ENCODE data around the gene PFKL. TPM values are rescaled to one million over a fixed set of nuclear protein-coding genes. Genes with fewer than 3 reads are reported as not detected.
A peak's percentile ranks its signal among the peaks of the same experiment; 100 is the strongest.
"Not testable (repeated sequence)": the region's sequence is repeated elsewhere in the genome, so short reads cannot be mapped to it uniquely, and the experiment has no call there.

Gene PFKL
- total and polyA plus RNA-seq, 5 donors from 2014 or later = 125 to 204 (median 174) TPM

GRCh38 chr21:44342981-44343380 is 43.1 kb downstream of the PFKL start:
- H3K36me3 Mint-ChIP-seq; ATAC-seq (ENCODE audit: low read depth in 2 of 2); DNase-seq; H3K9me3 ChIP-seq (ENCODE audit: control insufficient read depth in 2 of 2, low read length in 2 of 2); H3K27me3 ChIP-seq (ENCODE audit: control insufficient read depth, insufficient read depth, low read length); H3K9me3 Mint-ChIP-seq; H3K4me3 ChIP-seq (ENCODE audit: low read depth, low read length); H3K36me3 ChIP-seq (ENCODE audit: control insufficient read depth, insufficient read depth, low read length); H3K27ac Mint-ChIP-seq; H3K27ac ChIP-seq (ENCODE audit: insufficient read depth, low read length, poor library complexity, severe bottlenecking): not testable (repeated sequence)
- peak overlapping the region in 1 of 4 donors; percentile 47 for H3K4me3 Mint-ChIP-seq
- peaks cover 1 to 20% (median 15%) of the 10 kb centered on the region in 4 donors for H3K4me1 Mint-ChIP-seq
- peaks cover 21% of the 10 kb centered on the region for H3K27me3 Mint-ChIP-seq
- peaks cover 14% of the 10 kb centered on the region for H3K4me1 ChIP-seq (ENCODE audit: control insufficient read depth, insufficient read depth, low read length, poor library complexity, severe bottlenecking)

GRCh38 chr21:44344541-44345183 is 44.8 kb downstream of the PFKL start:
- no peaks in the 10 kb centered on the region for H3K36me3 ChIP-seq (ENCODE audit: control insufficient read depth, insufficient read depth, low read length)
- H3K27ac ChIP-seq (ENCODE audit: insufficient read depth, low read length, poor library complexity, severe bottlenecking) = no peak overlapping the region
- Mint-ChIP-seq H3K4me3 (no peak overlapping the region), H3K27ac (no peak overlapping the region), H3K9me3 (no peaks in the 10 kb centered on the region), H3K4me1 (peaks cover 0 to 13% (median 10%) of the 10 kb centered on the region in 4 donors), H3K36me3 (no peaks in the 10 kb centered on the region), H3K27me3 (peaks cover 11% of the 10 kb centered on the region)
- no peaks in the 10 kb centered on the region for H3K27me3 ChIP-seq (ENCODE audit: control insufficient read depth, insufficient read depth, low read length)
- DNase-seq = no peak
- no peak for ATAC-seq (ENCODE audit: low read depth in 2 of 2)
- H3K4me3 ChIP-seq (ENCODE audit: low read depth, low read length) = no peak overlapping the region
- H3K4me1 ChIP-seq (ENCODE audit: control insufficient read depth, insufficient read depth, low read length, poor library complexity, severe bottlenecking) = peaks cover 6% of the 10 kb centered on the region
- H3K9me3 ChIP-seq (ENCODE audit: control insufficient read depth in 2 of 2, low read length in 2 of 2) = no peaks in the 10 kb centered on the region

DNA sequence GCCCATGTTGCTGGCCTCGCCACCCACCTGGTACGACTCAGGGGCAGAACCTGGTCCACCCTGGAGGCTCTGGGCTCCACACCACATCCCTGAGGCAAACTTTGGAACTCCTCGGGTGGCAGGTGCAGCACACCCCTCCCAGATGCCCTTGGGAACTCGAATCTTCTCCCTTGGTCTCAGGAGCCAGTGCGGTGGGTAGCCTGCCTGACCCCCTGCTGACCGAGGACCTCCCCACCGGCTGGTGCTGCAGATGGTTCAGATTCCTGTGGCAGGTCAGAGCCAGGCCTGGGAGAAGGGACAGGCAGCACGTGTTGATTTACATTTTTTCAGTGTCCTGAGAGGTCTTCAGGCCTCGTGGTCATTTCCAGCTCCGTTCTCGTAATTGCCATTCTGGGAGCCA is 45.6 kb downstream of the PFKL start:
- no peaks in the 10 kb centered on the region for H3K36me3 Mint-ChIP-seq
- ATAC-seq (ENCODE audit: low read depth in 2 of 2) = no peak
- H3K36me3 ChIP-seq (ENCODE audit: control insufficient read depth, insufficient read depth, low read length) = no peaks in the 10 kb centered on the region
- H3K4me1 Mint-ChIP-seq = peaks cover 0 to 5% (median 3%) of the 10 kb centered on the region in 4 donors
- H3K27ac ChIP-seq (ENCODE audit: insufficient read depth, low read length, poor library complexity, severe bottlenecking) = no peak overlapping the region
- no peaks in the 10 kb centered on the region for H3K27me3 ChIP-seq (ENCODE audit: control insufficient read depth, insufficient read depth, low read length)
- no peak overlapping the region for H3K4me3 ChIP-seq (ENCODE audit: low read depth, low read length)
- H3K9me3 Mint-ChIP-seq = no peaks in the 10 kb centered on the region
- H3K9me3 ChIP-seq (ENCODE audit: control insufficient read depth in 2 of 2, low read length in 2 of 2) = no peaks in the 10 kb centered on the region
- no peak overlapping the region for H3K27ac Mint-ChIP-seq
- H3K27me3 Mint-ChIP-seq = peaks cover 9% of the 10 kb centered on the region
- H3K4me3 Mint-ChIP-seq = no peak overlapping the region
- no peak for DNase-seq
- H3K4me1 ChIP-seq (ENCODE audit: control insufficient read depth, insufficient read depth, low read length, poor library complexity, severe bottlenecking) = no peaks in the 10 kb centered on the region

DNA sequence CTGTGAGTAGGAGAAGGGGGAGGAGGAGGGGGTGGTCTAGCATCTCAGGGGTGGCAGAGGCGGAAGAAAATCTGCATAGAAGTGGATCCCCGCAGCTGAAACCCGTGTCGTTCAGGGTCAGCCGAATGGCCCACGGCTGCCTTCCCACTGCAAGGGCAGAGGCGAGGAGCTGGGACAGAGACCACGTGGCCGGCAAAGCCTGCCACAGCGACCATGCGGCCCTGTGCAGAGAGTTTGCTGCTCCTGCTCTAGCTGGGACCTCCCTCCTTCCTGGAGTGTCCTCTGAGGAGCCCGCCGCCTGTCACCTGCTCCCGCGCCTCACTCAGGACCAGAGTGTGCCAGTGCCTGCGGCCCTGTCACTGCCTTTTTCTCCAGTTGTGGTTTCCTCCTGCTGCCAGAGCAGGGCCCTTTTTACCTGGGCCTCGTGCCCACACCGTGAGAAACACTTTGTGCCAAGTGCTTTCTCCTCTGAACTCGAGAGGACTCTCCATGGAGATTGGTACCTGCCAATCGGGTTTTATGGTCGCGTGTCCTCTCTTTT is 48.1 kb downstream of the PFKL start:
- Mint-ChIP-seq H3K4me3 (no peak overlapping the region), H3K27me3 (peaks cover 9% of the 10 kb centered on the region), H3K36me3 (no peaks in the 10 kb centered on the region), H3K27ac (no peak overlapping the region), H3K4me1 (peaks cover 0 to 12% (median under 1%) of the 10 kb centered on the region in 4 donors), H3K9me3 (peaks cover 0 to 2% (median 0%) of the 10 kb centered on the region in 7 donors)
- Histone ChIP-seq H3K36me3 (ENCODE audit: control insufficient read depth, insufficient read depth, low read length) (no peaks in the 10 kb centered on the region), H3K4me1 (ENCODE audit: control insufficient read depth, insufficient read depth, low read length, poor library complexity, severe bottlenecking) (peaks cover 4% of the 10 kb centered on the region), H3K4me3 (ENCODE audit: low read depth, low read length) (no peak overlapping the region), H3K9me3 (ENCODE audit: control insufficient read depth in 2 of 2, low read length in 2 of 2) (no peaks in the 10 kb centered on the region), H3K27me3 (ENCODE audit: control insufficient read depth, insufficient read depth, low read length) (no peaks in the 10 kb centered on the region), H3K27ac (ENCODE audit: insufficient read depth, low read length, poor library complexity, severe bottlenecking) (no peak overlapping the region)
- ATAC-seq (ENCODE audit: low read depth in 2 of 2) = no peak
- DNase-seq = no peak

DNA sequence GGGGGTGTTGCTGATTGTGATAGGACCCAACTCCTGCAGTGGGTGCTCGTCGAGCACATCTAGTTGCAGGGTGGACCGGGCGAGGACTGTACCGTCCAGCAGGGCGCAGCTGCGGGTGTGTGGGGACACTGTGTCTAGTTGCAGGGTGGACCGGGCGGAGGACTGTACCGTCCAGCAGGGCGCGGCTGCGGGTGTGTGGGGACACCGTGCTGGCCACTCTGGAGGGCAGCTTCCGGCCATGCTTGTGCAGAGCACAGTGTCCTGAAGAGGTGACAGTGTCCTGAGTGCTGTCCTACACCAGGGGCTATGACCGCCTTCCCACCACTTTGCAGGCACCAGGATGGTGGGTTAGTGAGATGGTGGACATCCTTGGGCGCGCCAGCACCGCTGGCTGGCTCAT is 49.0 kb downstream of the PFKL start:
- H3K36me3 ChIP-seq (ENCODE audit: control insufficient read depth, insufficient read depth, low read length) = no peaks in the 10 kb centered on the region
- no peak overlapping the region for H3K27ac ChIP-seq (ENCODE audit: insufficient read depth, low read length, poor library complexity, severe bottlenecking)
- DNase-seq (no peak), ATAC-seq (ENCODE audit: low read depth in 2 of 2) (no peak)
- no peaks in the 10 kb centered on the region for H3K36me3 Mint-ChIP-seq
- no peak overlapping the region for H3K4me3 ChIP-seq (ENCODE audit: low read depth, low read length)
- peak overlapping the region in 1 of 4 donors; percentile 83 for H3K4me3 Mint-ChIP-seq
- peaks cover 0 to 21% (median 8%) of the 10 kb centered on the region in 4 donors for H3K4me1 Mint-ChIP-seq
- H3K27ac Mint-ChIP-seq = no peak overlapping the region
- H3K27me3 Mint-ChIP-seq = peaks cover 14% of the 10 kb centered on the region
- H3K4me1 ChIP-seq (ENCODE audit: control insufficient read depth, insufficient read depth, low read length, poor library complexity, severe bottlenecking) = peaks cover 13% of the 10 kb centered on the region
- H3K9me3 Mint-ChIP-seq = peaks cover 0 to 2% (median 0%) of the 10 kb centered on the region in 7 donors
- no peaks in the 10 kb centered on the region for H3K9me3 ChIP-seq (ENCODE audit: control insufficient read depth in 2 of 2, low read length in 2 of 2)
- no peaks in the 10 kb centered on the region for H3K27me3 ChIP-seq (ENCODE audit: control insufficient read depth, insufficient read depth, low read length)

GRCh38 chr21:44349416-44349846 is 49.6 kb downstream of the PFKL start:
- Mint-ChIP-seq H3K36me3 (no peaks in the 10 kb centered on the region), H3K4me1 (peaks cover 0 to 26% (median 11%) of the 10 kb centered on the region in 4 donors), H3K27ac (no peak overlapping the region), H3K9me3 (peaks cover 0 to 2% (median 0%) of the 10 kb centered on the region in 7 donors), H3K4me3 (no peak overlapping the region), H3K27me3 (peaks cover 18% of the 10 kb centered on the region)
- no peak overlapping the region for H3K27ac ChIP-seq (ENCODE audit: insufficient read depth, low read length, poor library complexity, severe bottlenecking)
- no peak for DNase-seq
- no peak for ATAC-seq (ENCODE audit: low read depth in 2 of 2)
- H3K4me1 ChIP-seq (ENCODE audit: control insufficient read depth, insufficient read depth, low read length, poor library complexity, severe bottlenecking) = peaks cover 17% of the 10 kb centered on the region
- H3K27me3 ChIP-seq (ENCODE audit: control insufficient read depth, insufficient read depth, low read length) = no peaks in the 10 kb centered on the region
- H3K4me3 ChIP-seq (ENCODE audit: low read depth, low read length) = no peak overlapping the region
- H3K9me3 ChIP-seq (ENCODE audit: control insufficient read depth in 2 of 2, low read length in 2 of 2) = no peaks in the 10 kb centered on the region
- no peaks in the 10 kb centered on the region for H3K36me3 ChIP-seq (ENCODE audit: control insufficient read depth, insufficient read depth, low read length)

GRCh38 chr21:44349847-44350772 is 50.3 kb downstream of the PFKL start:
- no peaks in the 10 kb centered on the region for H3K36me3 ChIP-seq (ENCODE audit: control insufficient read depth, insufficient read depth, low read length)
- H3K9me3 ChIP-seq (ENCODE audit: control insufficient read depth in 2 of 2, low read length in 2 of 2) = no peaks in the 10 kb centered on the region
- H3K4me1 ChIP-seq (ENCODE audit: control insufficient read depth, insufficient read depth, low read length, poor library complexity, severe bottlenecking) = peaks cover 19% of the 10 kb centered on the region
- H3K27ac ChIP-seq (ENCODE audit: insufficient read depth, low read length, poor library complexity, severe bottlenecking) = no peak overlapping the region
- H3K4me3 ChIP-seq (ENCODE audit: low read depth, low read length) = no peak overlapping the region
- peaks cover 18% of the 10 kb centered on the region for H3K27me3 Mint-ChIP-seq
- no peak overlapping the region for H3K4me3 Mint-ChIP-seq
- DNase-seq = no peak
- no peaks in the 10 kb centered on the region for H3K27me3 ChIP-seq (ENCODE audit: control insufficient read depth, insufficient read depth, low read length)
- no peak overlapping the region for H3K27ac Mint-ChIP-seq
- no peaks in the 10 kb centered on the region for H3K36me3 Mint-ChIP-seq
- H3K9me3 Mint-ChIP-seq = peaks cover 0 to 2% (median 0%) of the 10 kb centered on the region in 7 donors
- peaks cover 0 to 33% (median 12%) of the 10 kb centered on the region in 4 donors for H3K4me1 Mint-ChIP-seq
- ATAC-seq (ENCODE audit: low read depth in 2 of 2) = no peak
